ENCODE data around the gene PRRX2.

Gene PRRX2

GRCh38 chr9:129624168-129624759 lies 41.2 kb upstream of the PRRX2 start:
- Histone ChIP-seq H3K4me1 (peaks cover 7% of the 10 kb centered on the region), H3K9me3 (no peaks in the 10 kb centered on the region), H3K36me3 (peaks cover 23% of the 10 kb centered on the region), H3K27me3 (no peaks in the 10 kb centered on the region), H3K4me3 (ENCODE audit: low read depth, low read length) (no peak overlapping the region)
- TF ChIP-seq CTCF (IDR thresholded peaks at IDR 0.05; ENCODE audit: low read depth, low read length), result peak; percentile 90
- DNase-seq, result peak; percentile 82

GRCh38 chr9:129624947-129625346 lies 40.5 kb upstream of the PRRX2 start:
- peaks cover 29% of the 10 kb centered on the region for H3K36me3 ChIP-seq
- H3K4me1 ChIP-seq, result peaks cover 7% of the 10 kb centered on the region
- DNase-seq, result no peak
- TF ChIP-seq CTCF (IDR thresholded peaks at IDR 0.05; ENCODE audit: low read depth, low read length), result 0 out of 2 replicates have a peak, but pooled peaks have one; percentile 0
- no peaks in the 10 kb centered on the region for H3K9me3 ChIP-seq
- no peaks in the 10 kb centered on the region for H3K27me3 ChIP-seq
- no peak overlapping the region for H3K4me3 ChIP-seq (ENCODE audit: low read depth, low read length)

GRCh38 chr9:129626079-129626624 lies 39.3 kb upstream of the PRRX2 start, which contains the start of gene NTMT1:
Gene NTMT1 (plus strand): TSS chr9:129626163. CDS start chr9:129632704, 6,541 bp downstream.
- no peak for TF ChIP-seq CTCF (IDR thresholded peaks at IDR 0.05; ENCODE audit: low read depth, low read length)
- peak; percentile 89 for DNase-seq

GRCh38 chr9:129626625-129627284 lies 38.7 kb upstream of the PRRX2 start:
- Histone ChIP-seq H3K4me3 (ENCODE audit: low read depth, low read length) (peak overlapping the region; percentile 100), H3K4me1 (peaks cover 7% of the 10 kb centered on the region), H3K27me3 (no peaks in the 10 kb centered on the region), H3K36me3 (peaks cover 46% of the 10 kb centered on the region), H3K9me3 (no peaks in the 10 kb centered on the region)
- no peak for TF ChIP-seq CTCF (IDR thresholded peaks at IDR 0.05; ENCODE audit: low read depth, low read length)
- no peak for DNase-seq

More at GRCh38 chr9:129626079-129626624, 39.3 kb upstream of the PRRX2 start, which contains the start of gene NTMT1:
- peaks cover 40% of the 10 kb centered on the region for H3K36me3 ChIP-seq
- H3K4me3 ChIP-seq (ENCODE audit: low read depth, low read length), result peak within 1 kb of the TSS; percentile 100
- H3K4me1 ChIP-seq, result peaks cover 7% of the 10 kb centered on the region
- no peaks in the 10 kb centered on the region for H3K9me3 ChIP-seq
- H3K27me3 ChIP-seq, result no peaks in the 10 kb centered on the region

- peaks cover 56% of the 10 kb centered on the region for H3K36me3 ChIP-seq
- H3K27me3 ChIP-seq, result no peaks in the 10 kb centered on the region
- H3K4me3 ChIP-seq (ENCODE audit: low read depth, low read length), result peak overlapping the region; percentile 100
- no peak for DNase-seq
- H3K9me3 ChIP-seq, result no peaks in the 10 kb centered on the region
- no peak for TF ChIP-seq CTCF (IDR thresholded peaks at IDR 0.05; ENCODE audit: low read depth, low read length)
- peaks cover 7% of the 10 kb centered on the region for H3K4me1 ChIP-seq
Measured at GRCh38 chr9:129627556-129628440, 37.6 kb upstream of the PRRX2 start.
